Neural crest cell (in vitro differentiated cells): ENCODE data around the gene HS3ST3B1. TPM values are rescaled to one million over a fixed set of nuclear protein-coding genes. Genes with fewer than 3 reads are reported as not detected.

Experiments used
- DNase-seq: peaks from one replicate; pipeline ENCODE4 v3.0.0; 2021; ENCODE audit warnings: low read depth, mixed read lengths, low spot score
- H3K27ac Mint-ChIP-seq: one replicate; pipeline ENCODE4 v1.8.0; 2021; ENCODE audit warnings: mild to moderate bottlenecking, mixed read lengths; ENCODE audit not compliant: unreplicated experiment
- H3K27me3 Mint-ChIP-seq: 2 replicates; pipeline ENCODE4 v1.8.0; 2021; ENCODE audit warnings: low read depth, mild to moderate bottlenecking, mixed read lengths
- H3K36me3 Mint-ChIP-seq: 2 replicates; pipeline ENCODE4 v1.8.0; 2021; ENCODE audit warnings: low read depth, mild to moderate bottlenecking, mixed read lengths
- H3K4me1 Mint-ChIP-seq: 2 replicates; pipeline ENCODE4 v1.8.0; 2021; ENCODE audit warnings: mixed read lengths
- H3K4me3 Mint-ChIP-seq: one replicate; pipeline ENCODE4 v1.8.0; 2021; ENCODE audit warnings: mild to moderate bottlenecking, mixed read lengths
- H3K9me3 Mint-ChIP-seq: 2 replicates; pipeline ENCODE4 v1.8.0; 2021; ENCODE audit warnings: mixed read lengths
- total RNA-seq: library from RNA; stranded (reverse); gene quantifications from 2 replicates; pipeline ENCODE4 v1.2.1, GENCODE V29; 2021
- TF ChIP-seq, protein P1 (sequence below): fragments of 200-600 bp; sonication (generic); conservative IDR thresholded peaks from 2 replicates; pipeline ENCODE4 v1.5.0; 2021; ENCODE audit warnings: antibody characterized with exemption, mild to moderate bottlenecking

Gene HS3ST3B1
- total RNA-seq, 1 donor from 2014 or later, result 58.3 TPM

DNA sequence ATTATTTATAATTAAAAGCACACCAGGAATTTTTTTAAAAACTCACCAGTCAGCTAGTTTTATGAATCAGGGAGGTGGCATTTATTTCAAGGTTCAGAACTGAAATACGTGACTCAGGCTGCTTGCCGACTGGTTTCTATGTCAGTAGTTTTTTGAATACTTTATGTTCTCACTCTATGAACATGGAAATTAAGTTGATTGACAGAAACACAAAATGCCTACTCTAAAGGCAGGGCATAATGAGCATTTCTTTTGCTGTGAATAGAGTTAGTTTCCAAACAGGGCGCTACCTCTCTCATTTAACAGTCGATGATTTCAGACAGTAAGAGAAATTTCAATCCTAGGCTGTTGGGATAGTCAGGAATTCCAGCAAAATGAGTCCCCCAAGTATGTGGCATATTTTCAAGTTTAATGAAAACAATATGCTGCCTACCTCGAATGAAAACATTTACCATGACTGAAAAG is 6.7 kb downstream of the HS3ST3B1 start:
- H3K4me1 Mint-ChIP-seq, result peaks cover 75% of the 10 kb centered on the region
- peak overlapping the region; percentile 86 for H3K4me3 Mint-ChIP-seq

DNA sequence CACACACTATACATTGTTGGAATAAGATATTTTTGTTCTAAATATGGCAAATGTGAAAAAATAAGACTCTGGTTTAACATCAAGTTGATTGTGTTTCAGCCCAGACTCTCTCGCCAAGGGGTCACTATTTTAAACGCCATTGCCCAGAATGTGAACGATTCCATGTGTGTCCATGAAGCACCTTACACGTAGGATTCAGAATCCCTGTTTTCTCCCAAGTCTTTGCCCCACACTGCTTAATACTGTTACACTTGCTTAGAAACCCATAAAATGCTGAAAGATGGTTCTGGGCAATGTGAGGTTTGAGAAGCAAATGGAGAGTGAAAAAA is 7.7 kb downstream of the HS3ST3B1 start:
- Mint-ChIP-seq H3K4me3 (peak overlapping the region; percentile 89), H3K27me3 (peaks cover 25% of the 10 kb centered on the region), H3K27ac (peak overlapping the region; percentile 96), H3K4me1 (peaks cover 70% of the 10 kb centered on the region), H3K9me3 (no peaks in the 10 kb centered on the region), H3K36me3 (peaks cover 19% of the 10 kb centered on the region)
- TF ChIP-seq, protein P1, sequence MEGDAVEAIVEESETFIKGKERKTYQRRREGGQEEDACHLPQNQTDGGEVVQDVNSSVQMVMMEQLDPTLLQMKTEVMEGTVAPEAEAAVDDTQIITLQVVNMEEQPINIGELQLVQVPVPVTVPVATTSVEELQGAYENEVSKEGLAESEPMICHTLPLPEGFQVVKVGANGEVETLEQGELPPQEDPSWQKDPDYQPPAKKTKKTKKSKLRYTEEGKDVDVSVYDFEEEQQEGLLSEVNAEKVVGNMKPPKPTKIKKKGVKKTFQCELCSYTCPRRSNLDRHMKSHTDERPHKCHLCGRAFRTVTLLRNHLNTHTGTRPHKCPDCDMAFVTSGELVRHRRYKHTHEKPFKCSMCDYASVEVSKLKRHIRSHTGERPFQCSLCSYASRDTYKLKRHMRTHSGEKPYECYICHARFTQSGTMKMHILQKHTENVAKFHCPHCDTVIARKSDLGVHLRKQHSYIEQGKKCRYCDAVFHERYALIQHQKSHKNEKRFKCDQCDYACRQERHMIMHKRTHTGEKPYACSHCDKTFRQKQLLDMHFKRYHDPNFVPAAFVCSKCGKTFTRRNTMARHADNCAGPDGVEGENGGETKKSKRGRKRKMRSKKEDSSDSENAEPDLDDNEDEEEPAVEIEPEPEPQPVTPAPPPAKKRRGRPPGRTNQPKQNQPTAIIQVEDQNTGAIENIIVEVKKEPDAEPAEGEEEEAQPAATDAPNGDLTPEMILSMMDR, result no peak
- no peak for DNase-seq

More for the DNA sequence above, 6.7 kb downstream of the HS3ST3B1 start:
- DNase-seq, result no peak
- Mint-ChIP-seq H3K36me3 (peaks cover 19% of the 10 kb centered on the region), H3K27ac (no peak overlapping the region), H3K27me3 (peaks cover 31% of the 10 kb centered on the region), H3K9me3 (no peaks in the 10 kb centered on the region)
- TF ChIP-seq, protein P1, result no peak

DNA sequence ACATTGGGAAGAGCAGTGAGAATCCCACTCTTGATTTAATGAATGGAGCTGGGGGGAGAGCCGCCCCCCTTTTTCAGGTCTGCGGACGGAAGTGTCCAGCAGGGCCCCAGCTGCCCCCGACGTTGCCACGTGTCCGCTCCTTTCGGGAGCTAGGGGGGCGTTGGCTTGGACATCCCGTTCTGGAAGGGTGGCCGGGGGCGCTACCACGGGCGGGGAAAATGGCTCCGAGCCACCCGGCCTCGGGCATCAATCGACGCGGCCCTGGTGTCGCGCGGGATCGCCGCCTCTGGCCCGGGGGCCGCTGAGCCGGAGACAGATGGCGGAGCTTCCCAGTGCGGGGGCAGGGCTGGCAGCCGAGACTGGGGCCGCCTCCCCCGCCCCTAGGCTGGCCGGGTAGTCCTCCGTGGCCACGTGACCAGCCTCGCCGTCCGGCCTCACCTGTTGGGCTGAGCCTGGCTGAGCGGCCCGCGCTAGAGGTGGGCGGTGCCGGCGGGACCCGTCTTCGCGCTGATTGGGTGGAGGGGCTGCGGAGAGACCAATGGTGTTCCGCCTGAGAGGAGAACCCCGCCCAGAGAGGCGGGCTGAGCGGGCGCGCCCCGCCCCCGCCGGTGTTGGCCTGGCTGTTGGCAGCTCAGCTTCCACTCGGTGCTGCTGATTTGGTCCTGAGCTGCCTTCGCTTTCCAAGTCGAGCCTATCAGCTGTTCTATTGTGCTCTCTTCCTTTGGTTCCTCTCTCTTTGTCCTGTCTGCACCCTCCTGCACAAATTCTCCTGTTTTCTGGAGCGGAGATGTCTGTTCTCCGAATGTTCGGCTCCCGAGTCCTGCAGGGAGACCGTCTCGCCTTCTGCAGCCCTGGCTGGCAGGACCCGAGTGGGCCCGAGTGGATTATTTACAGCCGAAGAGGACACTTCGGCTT is 8.3 kb downstream of the HS3ST3B1 start:
- H3K27me3 Mint-ChIP-seq, result peaks cover 22% of the 10 kb centered on the region
- peak; percentile 93 for DNase-seq

DNA sequence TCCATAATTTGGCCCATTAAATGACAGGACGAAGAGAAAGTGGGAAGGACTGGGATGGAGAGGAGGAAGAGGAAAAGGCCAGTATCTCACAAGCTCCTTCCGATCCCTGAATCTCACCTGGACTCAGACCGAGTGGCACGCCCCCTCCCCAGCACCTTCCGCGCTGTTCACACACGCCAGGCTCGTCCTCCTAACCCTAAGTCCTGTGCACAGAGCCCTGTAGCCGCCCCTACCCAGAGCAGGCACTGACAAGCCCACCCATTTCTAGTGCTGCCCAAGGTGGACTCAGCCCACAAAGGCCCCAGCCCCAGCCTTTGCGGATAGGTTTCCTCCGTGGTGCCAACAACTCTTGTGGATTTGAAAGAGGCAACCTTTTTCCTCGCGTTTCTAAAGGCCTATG is 9.2 kb downstream of the HS3ST3B1 start:
- no peak for DNase-seq

More for the DNA sequence above, 8.3 kb downstream of the HS3ST3B1 start:
- Mint-ChIP-seq H3K4me3 (peak overlapping the region; percentile 89), H3K36me3 (peaks cover 18% of the 10 kb centered on the region), H3K4me1 (peaks cover 69% of the 10 kb centered on the region), H3K9me3 (no peaks in the 10 kb centered on the region), H3K27ac (peak overlapping the region; percentile 96)
- TF ChIP-seq, protein P1, result no peak

DNA sequence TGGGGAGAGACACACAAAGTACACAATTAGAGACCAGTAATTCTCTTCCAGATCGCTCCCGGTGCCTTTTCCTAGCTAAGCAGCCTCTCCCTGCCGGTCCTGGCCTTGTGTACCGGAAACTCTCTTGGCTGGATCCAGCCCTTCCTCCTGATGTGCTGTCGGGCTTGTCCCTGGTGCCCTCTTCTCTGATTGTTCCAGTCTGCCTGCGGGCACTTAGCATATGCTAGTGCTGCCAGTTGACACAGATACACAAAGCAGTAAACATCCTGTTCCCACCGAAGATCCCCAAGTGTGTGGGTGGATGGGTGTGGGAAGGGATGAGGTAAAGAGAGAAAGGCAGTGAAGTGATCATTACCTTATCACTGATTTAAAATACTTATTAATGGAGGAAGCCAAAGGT is 9.7 kb downstream of the HS3ST3B1 start:
- TF ChIP-seq, protein P1, result no peak
- peak overlapping the region; percentile 60 for H3K27ac Mint-ChIP-seq
- H3K9me3 Mint-ChIP-seq, result no peaks in the 10 kb centered on the region
- H3K36me3 Mint-ChIP-seq, result peaks cover 17% of the 10 kb centered on the region
- peaks cover 14% of the 10 kb centered on the region for H3K27me3 Mint-ChIP-seq
- H3K4me3 Mint-ChIP-seq, result peak overlapping the region; percentile 83
- peaks cover 68% of the 10 kb centered on the region for H3K4me1 Mint-ChIP-seq
- DNase-seq, result no peak

More for the DNA sequence above, 9.2 kb downstream of the HS3ST3B1 start:
- Mint-ChIP-seq H3K4me1 (peaks cover 69% of the 10 kb centered on the region), H3K9me3 (no peaks in the 10 kb centered on the region), H3K27ac (no peak overlapping the region), H3K27me3 (peaks cover 15% of the 10 kb centered on the region), H3K4me3 (peak overlapping the region; percentile 83), H3K36me3 (peaks cover 17% of the 10 kb centered on the region)
- TF ChIP-seq, protein P1, result no peak
